A172 (cell line): Measurements from ENCODE around the gene RIOK3. TPM values are rescaled to one million over a fixed set of nuclear protein-coding genes. Genes with fewer than 3 reads are reported as not detected.
A peak's percentile ranks its signal among the peaks of the same experiment; 100 is the strongest.
"Not testable (repeated sequence)": the region's sequence is repeated elsewhere in the genome, so short reads cannot be mapped to it uniquely, and the experiment has no call there.

ENCODE experiments used
- DNase-seq: peaks from one replicate; pipeline ENCODE4 v3.0.0-alpha.2; 2015; ENCODE audit warnings: low spot score
- total RNA-seq: library from RNA; depleted of rRNA; stranded (reverse); fragments of >200 nt; shearing (Covaris generic); gene quantifications from 2 replicates; pipeline ENCODE4 v1.2.3, GENCODE V29; 2014

Gene RIOK3
- total RNA-seq, 1 experiment from 2014 or later = 71.1 TPM

DNA sequence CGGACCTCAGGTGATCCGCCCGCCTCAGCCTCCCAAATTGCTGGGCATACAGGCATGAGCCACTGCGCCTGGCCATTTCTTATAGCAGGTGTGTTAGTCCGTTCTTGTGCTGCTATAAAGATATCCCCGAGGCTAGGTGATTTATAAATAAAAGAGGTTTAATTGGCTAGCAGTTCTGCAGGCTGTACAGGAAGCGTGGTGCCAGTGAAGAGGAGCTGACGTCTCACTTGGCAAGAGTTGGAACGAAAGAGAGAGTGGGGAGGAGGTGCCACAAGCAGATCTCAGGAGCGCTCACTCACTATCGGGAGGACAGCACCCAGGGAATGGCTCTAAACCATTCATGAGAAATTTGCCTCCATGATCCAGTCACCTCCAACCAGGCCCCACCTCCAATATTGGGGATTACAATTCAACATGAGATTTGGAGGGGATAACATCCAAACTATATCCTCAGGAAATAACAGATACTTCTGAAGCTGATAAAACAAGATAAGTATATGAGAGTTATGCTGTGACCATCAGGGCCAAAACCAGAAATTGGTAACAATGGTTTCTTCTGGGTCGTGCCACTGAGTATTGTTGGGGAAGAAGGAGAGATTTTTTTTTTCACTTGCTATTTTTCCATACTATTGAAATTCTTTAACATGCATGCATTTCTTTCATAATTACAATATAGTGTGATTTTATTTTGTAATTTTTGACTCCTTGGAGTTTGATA lies 42.8 kb downstream of the RIOK3 start:
- DNase-seq = no peak

DNA sequence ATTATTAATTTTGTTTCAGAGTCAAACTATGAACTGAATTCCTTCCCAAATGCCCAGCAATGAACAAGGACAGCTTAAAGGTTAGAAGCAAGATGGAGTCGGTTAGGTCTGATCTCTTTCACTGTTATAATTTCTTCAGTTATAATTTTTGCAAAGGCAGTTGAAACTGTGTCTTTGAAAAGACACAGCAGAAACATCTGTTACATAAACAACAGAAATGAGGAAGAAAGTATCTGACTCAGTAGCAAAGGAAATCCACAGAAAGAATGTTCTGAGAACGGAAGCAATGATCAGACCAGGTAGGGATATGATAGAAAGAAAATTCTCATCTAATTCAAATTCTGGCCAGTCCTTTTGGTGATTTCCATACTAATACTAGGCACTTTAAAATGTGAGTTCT lies 45.0 kb downstream of the RIOK3 start:
- DNase-seq = no peak

DNA sequence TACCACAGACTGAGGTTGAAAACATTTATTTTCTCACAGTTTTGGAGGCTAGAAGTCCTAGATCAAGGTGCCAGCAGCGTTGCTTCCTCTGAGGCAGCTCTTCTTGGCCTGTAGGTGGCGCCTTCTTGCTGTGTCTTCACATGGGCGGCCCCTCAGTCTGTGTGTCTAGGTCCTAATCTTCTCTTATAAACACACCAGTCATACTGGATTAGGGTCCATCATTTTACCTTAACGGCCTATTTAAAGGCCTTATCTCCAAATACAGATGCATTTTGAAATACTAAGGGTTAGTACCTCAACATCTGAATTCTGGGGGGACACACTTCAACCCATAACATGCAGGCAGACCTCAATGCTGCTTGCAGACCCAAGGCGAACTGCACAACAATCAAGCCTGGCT lies 45.8 kb downstream of the RIOK3 start:
- peak; percentile 78 for DNase-seq

DNA sequence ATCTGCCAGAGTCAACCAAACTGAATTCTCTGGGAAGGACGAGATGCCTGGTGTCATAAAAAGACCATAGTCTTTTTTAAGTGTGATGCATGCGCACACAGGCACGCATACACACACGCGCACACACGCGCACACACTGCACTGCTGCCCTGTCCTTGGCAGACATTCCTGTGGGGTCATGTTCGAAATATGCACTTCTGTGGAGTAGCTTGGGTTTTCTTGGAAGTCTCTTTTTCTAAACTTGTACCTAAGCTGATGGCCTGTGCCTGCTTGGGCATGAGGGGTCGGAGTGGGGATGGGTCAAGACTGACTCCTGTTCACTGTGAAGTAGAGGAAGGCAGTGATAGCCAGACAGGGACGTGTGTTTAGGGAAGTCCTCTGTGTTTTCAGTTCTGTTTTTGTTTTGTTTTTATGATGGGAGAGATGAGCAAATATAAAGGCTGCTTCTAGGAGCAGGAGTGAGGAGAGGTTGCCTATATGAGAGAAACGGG lies 46.2 kb downstream of the RIOK3 start:
- DNase-seq = no peak

DNA sequence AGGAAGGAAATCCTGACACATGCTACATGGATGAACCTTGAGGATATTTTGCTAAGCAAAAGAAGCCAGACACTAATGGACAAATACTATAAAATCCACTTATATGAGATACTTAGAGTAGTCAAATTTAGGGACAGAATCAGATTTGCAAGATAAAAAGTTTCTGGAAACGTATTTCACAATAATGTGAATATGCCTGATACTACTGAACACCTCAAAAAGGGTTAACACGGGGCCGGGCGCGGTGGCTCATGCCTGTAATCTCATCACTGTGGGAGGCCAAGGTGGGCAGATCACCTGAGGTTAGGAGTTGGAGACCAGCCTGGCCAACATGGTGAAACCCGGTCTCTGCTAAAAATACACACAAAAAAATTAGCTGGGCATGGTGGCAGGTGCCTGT lies 48.5 kb downstream of the RIOK3 start:
- DNase-seq = no peak

DNA sequence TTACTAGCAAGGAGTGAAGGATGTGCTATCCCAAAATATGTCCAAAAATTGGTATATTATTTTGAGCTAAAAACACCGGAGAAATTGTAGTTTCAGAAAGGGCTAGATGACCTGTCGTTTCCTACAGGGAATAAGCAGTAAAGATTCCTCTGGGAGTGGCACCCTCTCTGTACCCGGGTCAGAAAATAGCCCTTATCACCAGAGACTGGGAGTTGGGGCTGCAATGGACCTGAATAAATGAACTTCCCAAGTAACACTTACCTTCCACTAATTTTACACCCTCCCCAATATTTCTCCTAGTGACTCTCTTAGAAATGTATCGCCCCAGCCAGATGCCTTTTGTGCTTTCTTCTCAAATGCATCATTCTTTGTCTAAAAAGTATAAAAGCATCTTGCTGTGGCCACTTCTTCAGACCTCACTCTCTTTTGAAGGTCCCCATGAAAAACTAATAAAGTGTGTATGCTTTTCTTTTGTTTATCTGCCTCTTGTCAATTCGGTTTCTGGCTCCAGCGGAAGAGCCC lies 49.5 kb downstream of the RIOK3 start:
- DNase-seq = no peak

DNA sequence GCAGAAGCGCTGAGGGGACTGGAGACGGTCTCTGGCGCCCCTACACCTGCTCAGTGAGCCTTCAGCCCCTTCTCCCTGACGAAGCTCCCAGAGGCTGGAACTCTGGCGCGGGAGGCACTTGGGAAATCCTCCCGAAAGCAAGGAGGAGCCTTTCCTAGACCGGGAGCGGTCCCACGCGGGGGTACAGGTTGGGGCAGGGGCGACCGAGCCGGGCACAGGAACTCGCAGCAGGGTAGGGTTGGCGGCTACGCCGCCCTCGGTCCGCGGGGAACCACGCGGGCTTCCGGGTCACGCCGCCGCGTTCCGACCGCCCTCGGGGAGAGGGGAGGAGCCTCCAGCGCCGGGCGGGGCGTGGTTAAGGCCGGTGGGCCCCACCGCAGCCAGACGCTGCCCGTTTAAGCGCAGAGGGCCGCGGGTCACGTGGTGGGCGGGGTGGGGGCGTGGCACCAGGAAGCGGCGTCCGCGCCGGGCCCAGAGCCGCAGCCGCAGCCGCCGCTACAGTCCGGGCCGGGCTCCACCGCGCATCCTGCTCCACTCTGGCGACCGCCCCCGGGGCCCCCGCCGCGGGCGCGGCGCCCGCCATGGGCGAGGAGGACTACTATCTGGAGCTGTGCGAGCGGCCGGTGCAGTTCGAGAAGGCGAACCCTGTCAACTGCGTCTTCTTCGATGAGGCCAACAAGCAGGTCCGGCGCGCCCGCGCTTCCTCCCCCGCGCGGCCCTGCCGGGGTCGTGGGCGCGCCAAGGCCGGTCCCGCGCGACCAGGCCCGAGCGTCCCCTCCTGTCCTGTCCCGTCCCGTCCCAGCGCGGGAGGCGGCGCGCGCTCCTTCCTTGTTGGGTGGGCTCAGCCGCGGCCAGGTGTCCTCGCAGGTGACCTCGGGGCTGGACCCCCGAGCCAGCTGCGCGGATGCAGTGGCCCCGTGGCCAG lies 50.2 kb downstream of the RIOK3 start, which contains the start of gene RMC1:
RMC1 (plus strand) TSS at position 474 of the 925 bp plus-strand sequence; CDS start at position 582, 108 bp downstream.
- peak; percentile 85 for DNase-seq

DNA sequence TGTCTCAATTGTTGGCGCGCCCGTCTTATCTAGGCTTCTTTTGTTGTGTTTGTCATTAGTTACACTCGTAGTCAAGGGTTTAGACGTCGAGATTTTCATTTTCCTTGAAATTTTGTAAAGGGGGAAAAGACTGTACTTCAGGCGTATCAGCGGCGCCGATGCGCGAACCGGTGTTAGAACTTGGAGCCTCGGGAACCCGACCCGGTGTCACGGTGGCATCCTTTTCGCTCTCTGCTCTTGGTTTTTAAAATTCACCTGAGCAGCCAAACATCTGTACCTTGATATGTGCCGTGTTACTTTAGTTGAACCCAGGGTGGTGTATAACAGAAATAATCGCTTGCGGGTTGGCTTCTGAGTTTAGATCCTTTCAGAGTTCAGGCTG lies 50.9 kb downstream of the RIOK3 start:
- peak; percentile 8 for DNase-seq

DNA sequence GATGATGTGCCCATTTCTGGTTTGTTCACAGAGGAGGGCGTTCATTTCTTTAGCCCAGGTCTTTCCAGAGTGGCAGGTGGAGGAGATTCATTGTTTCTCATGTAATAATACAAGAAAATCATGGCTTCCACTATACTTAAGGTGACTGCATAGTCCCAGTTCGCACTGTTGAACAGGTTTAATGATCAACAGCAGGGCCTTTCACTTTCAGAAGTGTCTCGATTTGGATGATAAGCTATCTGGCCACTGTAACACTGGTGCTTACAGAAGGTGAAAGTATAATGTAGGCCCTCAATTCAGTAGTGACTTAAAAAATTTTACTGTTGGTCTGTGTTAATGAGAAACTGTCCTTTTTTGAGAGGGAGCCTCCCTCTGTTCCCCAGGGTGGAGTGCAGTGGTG lies 51.6 kb downstream of the RIOK3 start:
- no peak for DNase-seq

DNA sequence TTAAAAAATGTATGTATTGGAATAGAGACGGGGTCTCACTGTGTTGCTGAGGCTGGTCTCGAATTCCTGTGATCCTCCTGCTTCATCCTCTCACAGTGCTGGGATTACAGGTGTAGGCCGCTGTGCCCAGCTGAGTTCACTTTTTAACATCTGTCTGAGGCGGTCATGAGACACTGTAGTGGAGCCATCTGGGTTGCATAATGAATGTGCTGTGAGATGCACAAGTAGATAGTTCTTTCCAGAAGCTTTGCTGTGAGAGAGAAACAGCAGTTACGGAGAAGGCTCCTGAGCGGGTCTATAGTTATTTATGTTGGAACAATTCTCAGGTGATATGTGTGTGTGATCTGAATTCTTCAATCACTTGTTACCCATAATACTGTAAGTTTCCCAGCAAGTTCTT lies 53.3 kb downstream of the RIOK3 start:
- no peak for DNase-seq

DNA sequence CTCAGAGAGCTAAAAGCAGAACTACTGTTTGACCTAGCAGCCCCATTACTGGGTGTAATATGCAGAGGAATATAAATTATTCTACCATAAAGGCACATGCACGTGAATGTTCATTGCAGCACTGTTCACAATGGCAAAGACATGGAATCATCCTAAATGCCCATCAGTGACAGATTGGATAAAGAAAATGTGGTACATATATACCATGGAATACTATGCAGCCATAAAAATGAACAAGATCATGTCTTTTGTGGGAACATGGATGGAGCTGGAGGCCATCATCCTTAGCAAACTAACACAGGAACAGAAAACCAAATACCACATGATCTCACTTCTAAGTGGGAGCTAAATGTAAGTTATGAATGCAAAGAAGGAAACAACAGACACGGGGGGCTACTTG lies 57.8 kb downstream of the RIOK3 start:
- DNase-seq = not testable (repeated sequence)

DNA sequence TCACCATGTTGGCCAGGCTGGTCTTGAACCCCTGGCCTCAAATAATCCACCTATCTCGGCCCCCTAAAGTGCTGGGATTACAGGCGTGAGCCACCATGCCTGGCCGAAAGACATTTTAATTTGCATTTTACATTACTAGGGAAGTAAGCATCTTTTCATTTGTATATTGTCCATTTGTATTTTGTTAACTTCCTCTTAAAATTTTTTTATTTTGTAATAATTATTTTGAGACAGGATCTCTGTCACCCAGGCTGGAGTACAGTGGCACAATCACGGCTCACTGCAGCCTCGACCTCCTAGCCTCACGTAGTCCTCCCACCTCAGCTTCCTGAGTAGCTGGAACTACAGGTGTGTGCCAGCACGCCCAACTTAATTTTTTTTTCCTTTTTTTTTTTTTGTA lies 59.1 kb downstream of the RIOK3 start:
- DNase-seq = not testable (repeated sequence)

DNA sequence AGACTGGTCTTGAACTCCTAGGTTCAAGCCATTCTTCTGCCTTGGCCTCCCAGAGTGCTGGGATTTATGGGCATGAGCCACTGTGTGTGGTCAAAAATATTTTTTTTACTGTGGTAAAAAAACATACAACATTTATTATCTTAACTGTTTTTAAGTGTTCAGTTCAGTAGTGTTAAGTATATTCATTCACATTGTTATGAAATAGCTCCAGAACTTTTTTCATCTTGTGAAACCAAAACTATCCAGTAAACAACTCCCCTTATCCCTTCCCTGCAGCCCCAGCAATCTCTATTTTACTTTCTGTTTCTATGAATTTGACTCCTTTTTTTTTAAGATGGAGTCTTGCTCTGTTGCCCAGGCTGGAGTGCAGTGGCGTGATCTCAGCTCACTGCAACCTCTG lies 59.6 kb downstream of the RIOK3 start:
- DNase-seq = no peak

DNA sequence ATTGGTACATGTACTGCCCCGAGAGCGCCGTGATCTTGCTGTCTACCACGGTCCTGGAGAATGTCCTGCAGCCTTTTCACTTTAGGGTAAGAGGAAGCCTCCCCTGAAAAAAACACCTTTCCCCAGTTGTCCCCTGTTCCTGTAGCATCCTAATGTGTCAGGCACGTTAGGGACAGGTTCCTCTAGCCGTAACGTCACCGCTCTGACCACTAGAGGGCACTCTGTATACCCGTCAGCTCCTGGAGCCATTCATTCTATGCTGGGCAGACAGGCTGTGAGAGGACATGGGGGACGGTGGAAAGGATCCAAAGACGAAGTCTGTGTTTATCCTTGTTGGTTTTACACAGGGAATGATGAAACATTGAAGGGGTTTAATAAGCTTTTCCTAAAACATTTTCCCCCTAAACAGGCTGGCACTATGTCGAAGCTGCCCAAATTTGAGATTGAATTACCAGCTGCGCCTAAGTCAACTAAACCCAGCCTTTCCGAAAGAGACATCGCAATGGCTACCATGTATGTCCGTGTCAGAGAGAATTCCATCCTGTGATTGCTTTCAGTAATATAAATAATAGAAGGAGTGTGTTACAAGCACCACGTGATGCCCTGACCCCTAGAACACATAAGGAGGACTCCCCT lies 62.9 kb downstream of the RIOK3 start:
- peak; percentile 79 for DNase-seq

DNA sequence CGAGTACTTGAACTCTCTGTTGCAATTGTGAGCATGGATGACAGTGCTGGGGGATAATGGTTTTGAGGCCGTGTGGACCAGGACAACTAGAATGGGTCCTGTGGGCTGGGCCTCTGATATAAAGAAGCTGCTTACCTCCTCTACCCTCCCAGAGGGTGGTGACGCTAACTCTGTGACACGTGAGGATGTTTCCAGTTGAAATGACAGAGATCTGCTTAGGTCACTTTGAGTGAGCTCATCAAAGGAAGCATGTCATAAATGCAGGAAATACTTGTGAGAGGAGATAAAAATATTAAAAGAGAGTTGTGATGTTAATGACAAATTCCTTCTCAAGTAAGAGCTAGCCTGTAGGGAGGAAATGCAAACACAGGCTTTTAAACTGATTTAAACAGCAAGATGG lies 66.6 kb downstream of the RIOK3 start:
- DNase-seq = peak; percentile 55

DNA sequence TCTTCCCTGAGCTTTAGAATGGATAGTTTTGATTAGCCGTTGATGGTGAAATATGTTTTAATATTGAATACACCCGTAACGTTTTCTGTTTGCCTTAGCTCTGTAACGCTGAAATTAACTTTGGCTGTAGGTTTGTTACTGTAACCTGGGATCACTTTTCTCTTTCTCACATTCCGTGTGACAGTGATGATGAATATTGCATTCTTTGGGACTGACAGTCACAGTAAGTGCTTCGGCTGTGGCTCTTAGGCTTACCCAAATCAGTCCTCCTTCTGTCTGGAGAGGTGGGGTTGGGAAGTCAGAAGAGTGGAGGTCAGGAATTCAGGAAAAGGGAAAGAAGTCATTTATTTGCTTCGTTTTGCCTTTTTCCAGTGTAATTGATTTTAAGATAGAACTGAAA lies 68.2 kb downstream of the RIOK3 start:
- DNase-seq = peak; percentile 33

DNA sequence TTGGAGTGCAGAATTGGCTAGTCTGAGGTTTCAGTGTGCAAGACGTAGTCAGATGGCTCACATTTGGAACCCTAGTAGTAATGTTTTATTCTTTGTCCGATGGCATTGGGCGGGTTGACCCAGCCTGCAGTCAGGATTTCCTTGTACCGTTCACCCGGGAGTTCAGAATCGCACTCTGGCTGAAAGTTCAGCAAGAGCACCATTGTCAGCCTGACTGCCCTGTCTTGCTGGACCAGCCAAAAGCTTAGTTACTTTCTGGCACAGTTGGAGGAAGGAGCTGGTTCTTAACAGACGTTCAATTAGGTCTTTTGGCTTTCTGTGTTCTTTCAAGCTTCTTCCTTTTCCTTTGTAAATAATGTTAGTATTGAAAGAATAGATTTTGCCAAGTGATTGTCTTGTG lies 68.8 kb downstream of the RIOK3 start:
- no peak for DNase-seq

DNA sequence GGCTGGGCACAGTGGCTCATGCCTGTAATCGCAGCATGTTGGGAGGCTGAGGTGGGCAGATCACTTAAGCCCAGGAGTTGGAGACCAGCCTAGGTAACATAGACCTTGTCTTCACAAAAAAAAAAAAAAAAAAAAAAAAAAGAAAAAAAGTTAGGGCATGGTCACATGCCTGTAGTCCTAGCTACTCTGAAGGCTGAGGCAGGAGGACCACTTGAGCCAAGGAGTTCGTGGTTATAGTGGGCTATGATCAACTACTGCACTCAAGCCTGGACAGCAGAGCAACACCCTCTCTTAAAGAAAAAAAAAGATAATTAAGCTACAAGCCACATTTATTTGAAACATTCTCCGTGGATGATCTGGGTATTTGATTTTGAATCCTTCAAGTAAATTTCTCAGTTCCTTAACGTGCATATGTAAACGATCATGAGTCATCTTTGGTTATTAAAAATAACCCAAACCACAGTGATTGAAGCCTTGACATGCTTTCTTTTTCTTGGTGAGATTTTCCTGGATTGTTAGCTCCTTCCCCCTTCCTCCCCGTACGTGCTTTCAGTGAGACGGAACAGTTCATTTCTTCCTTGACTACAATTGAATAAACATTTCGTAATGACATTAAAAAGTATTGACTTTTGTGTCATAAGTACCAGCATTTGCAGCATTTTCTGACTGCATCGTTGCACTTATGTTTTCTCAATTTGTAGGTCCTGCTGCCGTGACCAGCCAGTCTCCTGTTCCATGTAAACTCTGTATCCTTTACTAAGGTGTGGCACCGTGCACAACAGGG lies 70.5 kb downstream of the RIOK3 start:
- peak; percentile 41 for DNase-seq

DNA sequence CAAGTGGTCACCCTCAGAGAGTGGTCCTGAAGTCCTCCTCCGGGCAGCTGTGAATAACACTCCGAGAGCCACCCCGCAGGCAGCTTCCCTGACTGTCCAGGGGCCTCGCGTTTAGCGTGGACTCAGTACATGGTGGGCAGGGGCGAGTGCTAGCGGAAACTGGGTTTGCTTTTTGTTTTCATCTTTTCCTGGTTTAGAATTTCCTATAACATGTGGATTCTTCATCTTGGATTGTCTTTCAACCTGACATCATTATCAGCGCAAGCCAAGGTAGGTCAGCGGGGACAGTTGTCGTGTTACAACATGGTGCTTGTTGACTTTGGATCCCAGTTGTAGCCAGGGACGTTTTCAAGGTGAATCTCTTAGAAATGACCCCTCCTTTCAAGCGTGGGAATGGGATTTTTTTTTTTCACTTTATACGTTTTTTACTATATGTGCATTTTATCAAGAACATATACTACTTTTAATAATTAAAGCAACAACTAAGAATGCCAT lies 71.2 kb downstream of the RIOK3 start:
- DNase-seq = no peak

DNA sequence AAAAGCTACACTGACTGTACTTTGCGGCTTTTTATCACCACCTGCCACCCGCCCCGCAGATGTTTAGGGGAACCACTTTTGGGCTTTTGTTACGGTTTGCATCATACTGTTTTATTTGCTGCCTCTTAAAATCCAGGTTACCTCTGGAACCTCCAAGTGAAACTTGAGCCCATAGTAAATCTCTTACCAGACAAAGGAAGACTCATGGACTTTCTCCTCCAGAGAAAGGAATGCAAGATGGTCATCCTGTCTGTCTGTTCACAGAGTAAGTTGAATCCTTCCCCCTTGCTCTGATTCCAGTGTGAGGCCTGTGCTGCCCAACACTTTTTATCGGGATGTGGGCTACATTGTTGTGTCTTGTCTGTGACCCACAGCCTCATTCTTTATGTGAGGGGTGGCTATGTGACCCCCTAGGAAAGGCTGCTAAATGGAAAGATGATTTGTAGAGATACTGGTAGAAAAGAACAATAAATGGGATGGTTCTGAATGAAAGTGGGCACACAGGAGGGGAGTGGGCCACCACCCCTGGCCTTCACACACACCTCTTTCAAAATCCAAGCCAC lies 73.5 kb downstream of the RIOK3 start:
- no peak for DNase-seq
